Measurements from ENCODE around the gene AFDN.

AFDN gene

GRCh38 chr6:167993169-167993568 lies 166.5 kb downstream of the AFDN start:
- no peak overlapping the region for H3K4me3 ChIP-seq (ENCODE audit: low read length)
- no peak for DNase-seq (ENCODE audit: low read depth)
- TF ChIP-seq, protein P1, sequence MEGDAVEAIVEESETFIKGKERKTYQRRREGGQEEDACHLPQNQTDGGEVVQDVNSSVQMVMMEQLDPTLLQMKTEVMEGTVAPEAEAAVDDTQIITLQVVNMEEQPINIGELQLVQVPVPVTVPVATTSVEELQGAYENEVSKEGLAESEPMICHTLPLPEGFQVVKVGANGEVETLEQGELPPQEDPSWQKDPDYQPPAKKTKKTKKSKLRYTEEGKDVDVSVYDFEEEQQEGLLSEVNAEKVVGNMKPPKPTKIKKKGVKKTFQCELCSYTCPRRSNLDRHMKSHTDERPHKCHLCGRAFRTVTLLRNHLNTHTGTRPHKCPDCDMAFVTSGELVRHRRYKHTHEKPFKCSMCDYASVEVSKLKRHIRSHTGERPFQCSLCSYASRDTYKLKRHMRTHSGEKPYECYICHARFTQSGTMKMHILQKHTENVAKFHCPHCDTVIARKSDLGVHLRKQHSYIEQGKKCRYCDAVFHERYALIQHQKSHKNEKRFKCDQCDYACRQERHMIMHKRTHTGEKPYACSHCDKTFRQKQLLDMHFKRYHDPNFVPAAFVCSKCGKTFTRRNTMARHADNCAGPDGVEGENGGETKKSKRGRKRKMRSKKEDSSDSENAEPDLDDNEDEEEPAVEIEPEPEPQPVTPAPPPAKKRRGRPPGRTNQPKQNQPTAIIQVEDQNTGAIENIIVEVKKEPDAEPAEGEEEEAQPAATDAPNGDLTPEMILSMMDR (conservative IDR thresholded peaks at IDR 0.05; ENCODE audit: low read length), result no peak

GRCh38 chr6:167993831-167994230 lies 167.1 kb downstream of the AFDN start:
- no peak overlapping the region for H3K4me3 ChIP-seq (ENCODE audit: low read length)
- DNase-seq (ENCODE audit: low read depth), result no peak
- TF ChIP-seq, protein P1 (conservative IDR thresholded peaks at IDR 0.05; ENCODE audit: low read length), result no peak

DNA sequence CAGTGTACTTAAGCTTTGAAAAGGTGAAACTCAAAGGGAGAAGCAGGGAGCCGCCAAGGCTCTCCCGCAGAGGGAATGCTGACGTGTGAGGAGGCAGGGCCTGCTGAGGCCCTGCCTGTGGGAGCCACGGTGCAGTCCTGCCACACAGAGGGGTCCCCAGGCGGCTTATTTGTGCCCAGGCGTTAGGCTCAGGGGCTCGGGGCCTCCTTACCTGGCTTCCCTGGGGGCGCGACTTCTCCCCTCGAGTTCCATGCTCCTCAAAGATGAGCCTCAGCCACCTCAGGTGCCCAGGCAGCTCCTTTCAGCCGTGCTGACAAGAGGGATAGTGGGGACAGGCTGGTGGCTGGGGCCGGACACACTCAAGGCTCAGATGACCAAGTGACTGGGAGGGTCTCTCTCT lies 168.6 kb downstream of the AFDN start:
- H3K4me3 ChIP-seq (ENCODE audit: low read length), result no peak overlapping the region
- no peak for DNase-seq (ENCODE audit: low read depth)
- TF ChIP-seq, protein P1 (conservative IDR thresholded peaks at IDR 0.05; ENCODE audit: low read length), result no peak

GRCh38 chr6:167995731-167996151 lies 169.0 kb downstream of the AFDN start:
- no peak for DNase-seq (ENCODE audit: low read depth)
- no peak overlapping the region for H3K4me3 ChIP-seq (ENCODE audit: low read length)
- TF ChIP-seq, protein P1 (conservative IDR thresholded peaks at IDR 0.05; ENCODE audit: low read length), result no peak

- TF ChIP-seq, protein P1 (conservative IDR thresholded peaks at IDR 0.05; ENCODE audit: low read length), result no peak
- DNase-seq (ENCODE audit: low read depth), result no peak
- H3K4me3 ChIP-seq (ENCODE audit: low read length), result no peak overlapping the region
Measured at GRCh38 chr6:167996424-167997199, 169.9 kb downstream of the AFDN start.

GRCh38 chr6:167997642-167998041 lies 170.9 kb downstream of the AFDN start, which contains the start of gene KIF25:
KIF25 (plus strand) TSS chr6:167997671; CDS start chr6:168029586, 31,915 bp downstream.
- no peak for DNase-seq (ENCODE audit: low read depth)
- TF ChIP-seq, protein P1 (conservative IDR thresholded peaks at IDR 0.05; ENCODE audit: low read length), result no peak
- no peak within 1 kb of the TSS for H3K4me3 ChIP-seq (ENCODE audit: low read length)

- H3K4me3 ChIP-seq (ENCODE audit: low read length), result no peak overlapping the region
- DNase-seq (ENCODE audit: low read depth), result peak; percentile 76
- TF ChIP-seq, protein P1 (conservative IDR thresholded peaks at IDR 0.05; ENCODE audit: low read length), result no peak
Measured at GRCh38 chr6:167998215-167998614, 171.5 kb downstream of the AFDN start.

Measured in AG10803 (cell line).